Measurements from ENCODE around the gene STS.

The STS gene

DNA sequence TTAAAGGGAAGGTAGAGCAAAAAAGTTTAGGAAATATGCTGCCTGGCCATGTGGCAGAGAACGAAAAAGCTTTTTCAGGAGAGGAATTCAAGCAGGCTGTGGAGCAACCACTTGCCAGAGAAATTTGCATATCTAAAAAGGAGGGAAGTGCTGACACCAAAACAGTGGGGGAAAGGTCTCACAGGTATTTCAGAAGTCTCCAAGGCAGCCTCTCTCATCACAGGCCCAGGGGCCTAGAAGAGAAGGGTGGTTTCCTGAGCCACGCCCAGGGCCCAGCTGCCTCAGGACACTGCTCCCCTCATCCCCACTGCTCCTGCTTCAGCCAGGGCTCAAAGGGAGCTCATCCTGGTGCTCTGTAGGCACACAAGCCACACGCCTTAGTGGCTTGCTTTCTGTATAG is 29.9 kb upstream of the STS start:
- peaks cover 20% of the 10 kb centered on the region for H3K4me1 ChIP-seq (ENCODE audit: low read length)

DNA sequence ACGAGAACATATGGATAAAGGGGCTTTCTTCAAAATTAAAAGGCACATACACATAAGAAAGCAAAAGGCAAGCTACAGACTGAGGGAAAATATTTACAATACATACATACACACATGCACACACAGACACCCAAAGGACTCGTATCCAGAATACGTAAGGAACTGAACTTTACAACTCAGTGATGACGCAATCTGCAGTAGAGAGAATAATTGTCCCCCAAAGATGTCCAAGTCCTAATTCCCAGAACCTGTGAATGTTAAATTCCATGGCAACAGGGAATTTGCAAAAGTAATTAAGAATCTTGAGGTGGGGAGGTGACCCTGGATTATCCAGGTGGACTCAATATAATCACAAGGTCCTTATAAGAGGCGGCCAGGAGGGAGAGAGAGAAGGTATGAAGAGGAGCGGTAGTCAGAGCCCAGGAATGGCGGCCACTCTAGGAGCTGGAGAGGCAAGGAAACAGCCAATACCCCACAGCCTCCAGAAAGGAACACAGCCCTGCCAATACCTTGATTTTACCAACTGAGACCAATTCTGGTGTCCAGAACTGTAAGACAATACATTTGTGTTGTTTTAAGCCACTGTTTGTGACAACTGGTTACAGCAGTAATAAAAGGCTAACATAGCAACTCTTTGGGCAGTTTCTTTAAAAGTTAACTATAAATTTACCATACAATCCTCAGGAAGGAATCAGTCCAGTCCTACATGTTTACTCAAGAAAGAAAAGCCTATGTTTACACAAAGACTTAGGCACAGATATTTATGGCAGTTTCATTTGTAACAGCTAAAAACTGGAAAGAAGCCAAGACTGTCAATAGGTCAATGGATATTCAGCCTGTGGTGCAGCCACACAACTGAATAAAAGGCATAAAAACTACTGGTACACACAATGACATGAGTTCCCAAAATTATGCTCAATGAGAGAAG is 27.3 kb upstream of the STS start:
- no peak overlapping the region for H3K4me3 ChIP-seq (ENCODE audit: low read length)
- no peak overlapping the region for H3K4me2 ChIP-seq (ENCODE audit: low read length)
- H3K27ac ChIP-seq (ENCODE audit: low read length) = no peak overlapping the region
- H4K20me1 ChIP-seq (ENCODE audit: insufficient read depth, low read length) = no peaks in the 10 kb centered on the region
- TF ChIP-seq, protein P1, sequence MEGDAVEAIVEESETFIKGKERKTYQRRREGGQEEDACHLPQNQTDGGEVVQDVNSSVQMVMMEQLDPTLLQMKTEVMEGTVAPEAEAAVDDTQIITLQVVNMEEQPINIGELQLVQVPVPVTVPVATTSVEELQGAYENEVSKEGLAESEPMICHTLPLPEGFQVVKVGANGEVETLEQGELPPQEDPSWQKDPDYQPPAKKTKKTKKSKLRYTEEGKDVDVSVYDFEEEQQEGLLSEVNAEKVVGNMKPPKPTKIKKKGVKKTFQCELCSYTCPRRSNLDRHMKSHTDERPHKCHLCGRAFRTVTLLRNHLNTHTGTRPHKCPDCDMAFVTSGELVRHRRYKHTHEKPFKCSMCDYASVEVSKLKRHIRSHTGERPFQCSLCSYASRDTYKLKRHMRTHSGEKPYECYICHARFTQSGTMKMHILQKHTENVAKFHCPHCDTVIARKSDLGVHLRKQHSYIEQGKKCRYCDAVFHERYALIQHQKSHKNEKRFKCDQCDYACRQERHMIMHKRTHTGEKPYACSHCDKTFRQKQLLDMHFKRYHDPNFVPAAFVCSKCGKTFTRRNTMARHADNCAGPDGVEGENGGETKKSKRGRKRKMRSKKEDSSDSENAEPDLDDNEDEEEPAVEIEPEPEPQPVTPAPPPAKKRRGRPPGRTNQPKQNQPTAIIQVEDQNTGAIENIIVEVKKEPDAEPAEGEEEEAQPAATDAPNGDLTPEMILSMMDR (IDR thresholded peaks at IDR 0.05; ENCODE audit: low read depth, low read length) = no peak
- TF ChIP-seq EZH2phosphoT487 (IDR thresholded peaks at IDR 0.05; ENCODE audit: low read depth) = no peak
- H2AFZ ChIP-seq (ENCODE audit: low read depth, low read length) = no peak overlapping the region
- H3K9me3 ChIP-seq (ENCODE audit: insufficient read depth, low read length) = no peaks in the 10 kb centered on the region
- peaks cover 7% of the 10 kb centered on the region for H3K79me2 ChIP-seq (ENCODE audit: low read length)
- H3K27me3 ChIP-seq (ENCODE audit: low read depth, low read length) = no peaks in the 10 kb centered on the region
- H3K4me1 ChIP-seq (ENCODE audit: low read length) = peaks cover 16% of the 10 kb centered on the region
- no peak overlapping the region for H3K9ac ChIP-seq (ENCODE audit: low read length)
- no peaks in the 10 kb centered on the region for H3K36me3 ChIP-seq (replicated peaks; ENCODE audit: low read depth, low read length)

More for the DNA sequence above, 29.9 kb upstream of the STS start:
- no peaks in the 10 kb centered on the region for H3K36me3 ChIP-seq (replicated peaks; ENCODE audit: low read depth, low read length)
- peaks cover 7% of the 10 kb centered on the region; the same call in 1 of the 2 replicates for H3K79me2 ChIP-seq (ENCODE audit: low read length)
- H3K27me3 ChIP-seq (ENCODE audit: low read depth, low read length) = no peaks in the 10 kb centered on the region
- H4K20me1 ChIP-seq (ENCODE audit: insufficient read depth, low read length) = no peaks in the 10 kb centered on the region
- no peak overlapping the region for H2AFZ ChIP-seq (ENCODE audit: low read depth, low read length)
- no peaks in the 10 kb centered on the region for H3K9me3 ChIP-seq (ENCODE audit: insufficient read depth, low read length)
- H3K4me3 ChIP-seq (ENCODE audit: low read length) = no peak overlapping the region
- H3K4me2 ChIP-seq (ENCODE audit: low read length) = no peak overlapping the region
- no peak overlapping the region for H3K27ac ChIP-seq (ENCODE audit: low read length)
- no peak for TF ChIP-seq EZH2phosphoT487 (IDR thresholded peaks at IDR 0.05; ENCODE audit: low read depth)
- TF ChIP-seq, protein P1 (IDR thresholded peaks at IDR 0.05; ENCODE audit: low read depth, low read length) = no peak
- no peak overlapping the region for H3K9ac ChIP-seq (ENCODE audit: low read length)

DNA sequence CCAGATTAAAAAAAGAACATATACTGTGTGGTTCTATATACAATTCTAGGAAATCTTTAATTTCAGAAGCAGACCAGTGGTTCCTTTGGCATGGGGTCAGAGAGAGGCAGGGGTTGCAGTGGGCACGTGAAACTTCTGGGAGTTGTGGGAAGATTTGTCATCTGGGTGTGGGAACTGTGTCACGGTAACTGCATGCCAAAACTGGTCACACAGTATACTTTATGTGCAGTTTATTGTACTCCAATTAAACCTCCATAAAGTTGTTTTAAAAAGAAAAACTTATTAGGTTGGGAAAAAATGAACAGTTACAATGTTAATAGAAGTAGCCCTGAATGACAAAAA is 26.7 kb upstream of the STS start:
- Histone ChIP-seq H3K27me3 (ENCODE audit: low read depth, low read length) (no peaks in the 10 kb centered on the region), H3K27ac (ENCODE audit: low read length) (no peak overlapping the region), H3K4me3 (ENCODE audit: low read length) (no peak overlapping the region), H3K4me2 (ENCODE audit: low read length) (no peak overlapping the region), H3K9ac (ENCODE audit: low read length) (no peak overlapping the region), H3K4me1 (ENCODE audit: low read length) (peaks cover 10% of the 10 kb centered on the region; the same call in 1 of the 2 replicates), H3K79me2 (ENCODE audit: low read length) (peaks cover 7% of the 10 kb centered on the region), H3K36me3 (replicated peaks; ENCODE audit: low read depth, low read length) (no peaks in the 10 kb centered on the region), H3K9me3 (ENCODE audit: insufficient read depth, low read length) (no peaks in the 10 kb centered on the region), H4K20me1 (ENCODE audit: insufficient read depth, low read length) (no peaks in the 10 kb centered on the region), H2AFZ (ENCODE audit: low read depth, low read length) (no peak overlapping the region)
- TF ChIP-seq, protein P1 (IDR thresholded peaks at IDR 0.05; ENCODE audit: low read depth, low read length) = no peak
- TF ChIP-seq EZH2phosphoT487 (IDR thresholded peaks at IDR 0.05; ENCODE audit: low read depth) = no peak

DNA sequence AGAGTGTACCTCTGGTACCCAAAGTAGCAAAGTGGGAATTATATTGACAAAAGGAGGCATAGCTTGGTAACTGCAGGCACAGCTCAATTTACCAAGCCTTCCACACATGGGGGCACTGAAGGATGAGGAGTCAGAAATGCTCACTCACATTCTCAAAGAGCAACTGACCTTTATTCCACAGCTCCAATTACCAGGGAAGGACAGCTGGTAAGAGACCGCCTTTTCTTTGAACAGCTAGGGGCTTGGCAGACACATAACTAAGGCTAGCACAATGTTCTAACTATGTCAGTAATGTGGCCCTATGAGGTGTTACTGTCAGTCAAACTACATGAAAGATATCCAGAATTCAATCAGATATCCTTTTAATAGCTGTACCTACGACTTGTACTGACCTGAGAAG is 20.5 kb upstream of the STS start:
- no peaks in the 10 kb centered on the region for H3K9me3 ChIP-seq (ENCODE audit: insufficient read depth, low read length)
- TF ChIP-seq EZH2phosphoT487 (IDR thresholded peaks at IDR 0.05; ENCODE audit: low read depth) = no peak
- TF ChIP-seq, protein P1 (IDR thresholded peaks at IDR 0.05; ENCODE audit: low read depth, low read length) = no peak
- no peaks in the 10 kb centered on the region for H3K27me3 ChIP-seq (ENCODE audit: low read depth, low read length)
- no peak overlapping the region for H3K4me2 ChIP-seq (ENCODE audit: low read length)
- H3K36me3 ChIP-seq (replicated peaks; ENCODE audit: low read depth, low read length) = no peaks in the 10 kb centered on the region
- no peak overlapping the region for H3K4me3 ChIP-seq (ENCODE audit: low read length)
- no peaks in the 10 kb centered on the region for H3K4me1 ChIP-seq (ENCODE audit: low read length)
- no peak overlapping the region for H3K9ac ChIP-seq (ENCODE audit: low read length)
- H3K27ac ChIP-seq (ENCODE audit: low read length) = no peak overlapping the region
- no peak overlapping the region for H2AFZ ChIP-seq (ENCODE audit: low read depth, low read length)
- peaks cover 13% of the 10 kb centered on the region for H3K79me2 ChIP-seq (ENCODE audit: low read length)
- H4K20me1 ChIP-seq (ENCODE audit: insufficient read depth, low read length) = no peaks in the 10 kb centered on the region; the same call in 1 of the 2 replicates
